AG04450 (cell line): ENCODE measurements around the gene CNN2. TPM values are rescaled to one million over a fixed set of nuclear protein-coding genes. Genes with fewer than 3 reads are reported as not detected.

Experiments
- CTCF ChIA-PET: fragments of 300-600, 350-600 bp; formaldehyde crosslinking; extraction: SDS; loops from one replicate; lab custom pipeline; 2022; ENCODE audit warnings: antibody characterized with exemption, inconsistent platforms; lab: Charles Lee
- POLR2A ChIA-PET: fragments of 350-600 bp; formaldehyde crosslinking; extraction: SDS; loops from one replicate; lab custom pipeline; 2021; ENCODE audit warnings: antibody characterized with exemption, inconsistent platforms; lab: Yijun Ruan, JAX
- DNase-seq: peaks from one replicate; pipeline ENCODE4 v3.0.0-alpha.2; 2011; ENCODE audit warnings: low read depth, low spot score
- H3K27ac ChIP-seq: one replicate; pipeline ENCODE4 v1.5.1; 2012; ENCODE audit warnings: low read depth, low read length, control low read depth
- H3K27me3 ChIP-seq: one replicate; pipeline ENCODE4 v1.6.0; 2012; ENCODE audit warnings: low read length; ENCODE audit not compliant: control insufficient read depth, insufficient read depth
- H3K4me3 ChIP-seq: 2 replicates; pipeline ENCODE4 v1.5.1; 2011; ENCODE audit warnings: mild to moderate bottlenecking, low read depth, low read length, control low read depth
- H3K9me3 ChIP-seq: 2 replicates; pipeline ENCODE4 v1.5.1; 2012; ENCODE audit warnings: low read length; ENCODE audit not compliant: control insufficient read depth, insufficient read depth
- polyA plus RNA-seq: library from polyadenylated mRNA; depleted of rRNA; stranded (reverse); fragments of >200 nt; gene quantifications from 2 replicates; pipeline ENCODE4 v1.2.3, GENCODE V29; 2011
- TF ChIP-seq, protein P1 (sequence below): IDR thresholded peaks from 2 replicates; pipeline ENCODE4 v1.5.1; 2011; ENCODE audit warnings: low read depth, low read length, control low read depth, inconsistent platforms

The CNN2 gene
- polyA plus RNA-seq, 1 experiment: 302 TPM

DNA sequence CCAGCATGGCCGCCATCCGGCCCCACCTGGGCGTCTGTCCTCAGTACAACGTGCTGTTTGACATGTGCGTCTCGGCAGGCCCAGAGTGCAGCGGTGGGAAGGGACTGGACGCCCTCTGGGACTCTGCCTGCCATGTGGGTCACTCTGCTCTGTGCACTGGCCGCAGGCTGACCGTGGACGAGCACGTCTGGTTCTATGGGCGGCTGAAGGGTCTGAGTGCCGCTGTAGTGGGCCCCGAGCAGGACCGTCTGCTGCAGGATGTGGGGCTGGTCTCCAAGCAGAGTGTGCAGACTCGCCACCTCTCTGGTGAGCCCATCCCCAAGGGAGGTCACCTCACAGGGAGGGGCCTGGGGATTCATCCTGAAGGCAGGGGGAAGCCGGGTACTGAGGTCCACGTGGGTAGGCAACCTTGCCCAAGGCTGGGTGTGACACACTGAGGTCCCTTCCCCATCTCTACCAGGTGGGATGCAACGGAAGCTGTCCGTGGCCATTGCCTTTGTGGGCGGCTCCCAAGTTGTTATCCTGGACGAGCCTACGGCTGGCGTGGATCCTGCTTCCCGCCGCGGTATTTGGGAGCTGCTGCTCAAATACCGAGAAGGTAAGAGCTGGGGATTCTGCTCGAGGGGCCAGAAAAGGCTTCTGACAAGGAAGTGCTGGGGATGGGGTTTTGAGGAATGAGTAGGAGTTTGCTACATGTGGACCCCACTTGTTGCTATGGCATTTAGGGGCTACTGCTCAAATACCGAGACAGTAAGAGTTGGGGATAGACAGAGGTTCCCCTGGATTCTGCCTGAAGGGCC lies 24.8 kb downstream of the CNN2 start:
- ChIA-PET POLR2A (interaction anchor here (1.1 kb wide), 1 partner anchor 12 kb away, joined by 3 read pairs; the partner anchor contains the start of gene ABCA7), CTCF (no interaction called here)
- TF ChIP-seq, protein P1, sequence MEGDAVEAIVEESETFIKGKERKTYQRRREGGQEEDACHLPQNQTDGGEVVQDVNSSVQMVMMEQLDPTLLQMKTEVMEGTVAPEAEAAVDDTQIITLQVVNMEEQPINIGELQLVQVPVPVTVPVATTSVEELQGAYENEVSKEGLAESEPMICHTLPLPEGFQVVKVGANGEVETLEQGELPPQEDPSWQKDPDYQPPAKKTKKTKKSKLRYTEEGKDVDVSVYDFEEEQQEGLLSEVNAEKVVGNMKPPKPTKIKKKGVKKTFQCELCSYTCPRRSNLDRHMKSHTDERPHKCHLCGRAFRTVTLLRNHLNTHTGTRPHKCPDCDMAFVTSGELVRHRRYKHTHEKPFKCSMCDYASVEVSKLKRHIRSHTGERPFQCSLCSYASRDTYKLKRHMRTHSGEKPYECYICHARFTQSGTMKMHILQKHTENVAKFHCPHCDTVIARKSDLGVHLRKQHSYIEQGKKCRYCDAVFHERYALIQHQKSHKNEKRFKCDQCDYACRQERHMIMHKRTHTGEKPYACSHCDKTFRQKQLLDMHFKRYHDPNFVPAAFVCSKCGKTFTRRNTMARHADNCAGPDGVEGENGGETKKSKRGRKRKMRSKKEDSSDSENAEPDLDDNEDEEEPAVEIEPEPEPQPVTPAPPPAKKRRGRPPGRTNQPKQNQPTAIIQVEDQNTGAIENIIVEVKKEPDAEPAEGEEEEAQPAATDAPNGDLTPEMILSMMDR: no peak
- DNase-seq: no peak
- peaks cover 68% of the 10 kb centered on the region for H3K9me3 ChIP-seq
- H3K27ac ChIP-seq: no peak overlapping the region
- no peak overlapping the region for H3K4me3 ChIP-seq
- no peaks in the 10 kb centered on the region for H3K27me3 ChIP-seq

- DNase-seq: no peak
- ChIA-PET CTCF (no interaction called here), POLR2A (interaction anchor here (1.1 kb wide), 1 partner anchor 12 kb away, joined by 3 read pairs; the partner anchor contains the start of gene ABCA7)
- peaks cover 68% of the 10 kb centered on the region for H3K9me3 ChIP-seq
- H3K4me3 ChIP-seq: no peak overlapping the region
- TF ChIP-seq, protein P1: no peak
- H3K27ac ChIP-seq: no peak overlapping the region
- no peaks in the 10 kb centered on the region for H3K27me3 ChIP-seq
Measured at GRCh38 chr19:1051791-1052190, 25.4 kb downstream of the CNN2 start.

- no peak for DNase-seq
- Histone ChIP-seq H3K4me3 (no peak overlapping the region), H3K27me3 (no peaks in the 10 kb centered on the region), H3K27ac (no peak overlapping the region), H3K9me3 (peaks cover 69% of the 10 kb centered on the region)
- TF ChIP-seq, protein P1: no peak
- ChIA-PET POLR2A (no interaction called here), CTCF (no interaction called here)
Measured at GRCh38 chr19:1052349-1052975, 26.1 kb downstream of the CNN2 start.

- TF ChIP-seq, protein P1: no peak
- ChIA-PET POLR2A (interaction anchor here (0.6 kb wide), 1 partner anchor 49 kb away, joined by 3 read pairs; no protein-coding TSS in a partner anchor), CTCF (no interaction called here)
- Histone ChIP-seq H3K4me3 (no peak overlapping the region), H3K9me3 (peaks cover 72% of the 10 kb centered on the region), H3K27ac (no peak overlapping the region), H3K27me3 (no peaks in the 10 kb centered on the region)
- DNase-seq: no peak
Measured at GRCh38 chr19:1053176-1054101, 27.0 kb downstream of the CNN2 start.
